Sigmoid colon (tissue), 7 donors: ENCODE measurements around the gene SMIM29. TPM values are rescaled to one million over a fixed set of nuclear protein-coding genes. Genes with fewer than 3 reads are reported as not detected.
A peak's percentile ranks its signal among the peaks of the same experiment; 100 is the strongest.

Experiments used
- DNase-seq: peaks from one replicate; pipeline ENCODE4 v3.0.0-alpha.2; 2019
- H3K27ac ChIP-seq, 4 donors: fragments of 200-600 bp; sonication (generic); one replicate each; pipeline ENCODE4 v1.5.1; 2016 to 2019; ENCODE audit warnings: mild to moderate bottlenecking in 1 of 4
- H3K27me3 ChIP-seq, 3 donors: fragments of 200-600 bp; sonication (generic); one replicate each; pipeline ENCODE4 v1.5.1; 2019; ENCODE audit warnings: mild to moderate bottlenecking in 1 of 3
- H3K36me3 ChIP-seq, 4 donors: fragments of 200-600 bp; sonication (generic); one replicate each; pipeline ENCODE4 v1.5.1; 2016 to 2019
- H3K4me1 ChIP-seq, 4 donors: fragments of 200-600 bp; sonication (generic); one replicate each; pipeline ENCODE4 v1.5.1; 2017 to 2019
- H3K4me3 ChIP-seq, 4 donors: fragments of 200-600 bp; sonication (generic); one replicate each; pipeline ENCODE4 v1.5.1; 2017 to 2019; ENCODE audit warnings: mild to moderate bottlenecking in 2 of 4, moderate library complexity in 1 of 4
- H3K9me3 ChIP-seq, 4 donors: fragments of 200-600 bp in 3 of 4; sonication (generic) in 3 of 4; one replicate each; pipeline versions ENCODE4 v1.5.1 to v1.6.1; 2013 to 2019
- CTCF ChIP-seq, 4 experiments: fragments of 450-650 bp in 3 of 4; fragments of 200-600 bp in 1 of 4; IDR thresholded peaks; one replicate each; pipeline ENCODE4 v1.5.1; 2016 to 2019; ENCODE audit warnings: antibody characterized with exemption in 4 of 4, mild to moderate bottlenecking in 3 of 4, moderate library complexity in 2 of 4
- EP300 ChIP-seq, 4 donors: sonication (generic); formaldehyde crosslinking; IDR thresholded peaks; one replicate each; pipeline ENCODE4 v1.6.1; 2017; ENCODE audit warnings: antibody characterized with exemption in 4 of 4
- POLR2A ChIP-seq, 2 donors: fragments of 450-650 bp; IDR thresholded peaks; one replicate each; pipeline ENCODE4 v1.6.1; 2016; ENCODE audit warnings: antibody characterized with exemption in 2 of 2, mild to moderate bottlenecking in 2 of 2, moderate library complexity in 2 of 2
- POLR2AphosphoS5 ChIP-seq, 4 donors: sonication (generic); formaldehyde crosslinking; IDR thresholded peaks; one replicate each; pipeline ENCODE4 v1.6.1; 2017; ENCODE audit warnings: antibody characterized with exemption in 4 of 4
- WGBS, 2 donors: extraction: QIAGEN DNeasy Blood & Tissue Kit; methylation state at CpG; one replicate each; pipeline ENCODE4 v1.1.7; 2013; 5-methylcytosine and 5-hydroxymethylcytosine counted together
- intact Hi-C: fragments of 100-400 bp; cut with DNase I; formaldehyde crosslinking; loops from one replicate; pipeline ENCODE4 v1.15.1; 2023
- polyA plus RNA-seq, 3 donors: library from polyadenylated mRNA; stranded (reverse); fragments of 200-250 nt; gene quantifications; one replicate each; pipeline ENCODE4 v1.2.3, GENCODE V29; 2013
- total RNA-seq, 4 donors: library from RNA; depleted of rRNA; stranded (reverse); fragments of >200 nt; gene quantifications; one replicate each; pipeline ENCODE4 v1.1.0, GENCODE V29; 2016
- donor health status: healthy with polysubstance abuse.
- donor health status: Bipolar disorder and iron deficiency.
- donor health status: healthy.

Gene SMIM29
- total and polyA plus RNA-seq, 7 donors: 16.8 to 39.0 (median 23.7) TPM

GRCh38 chr6:34249469-34250261 lies 859 bp upstream of the SMIM29 start:
- H3K4me1 ChIP-seq: peaks cover 0 to 23% (median 18%) of the 10 kb centered on the region in 4 donors

GRCh38 chr6:34248198-34248726 lies 544 bp downstream of the SMIM29 start:
- intact Hi-C loops: loop anchor here (2.0 to 5.0 kb wide), 3 partner anchors 51 to 361 kb away; no protein-coding TSS in a partner anchor
- Histone ChIP-seq H3K4me3 (peak overlapping the region; percentile 74 to 91 (median 78)), H3K9me3 (no peaks in the 10 kb centered on the region), H3K27ac (peak overlapping the region; percentile 85 to 92 (median 90)), H3K27me3 (no peaks in the 10 kb centered on the region), H3K36me3 (no peaks in the 10 kb centered on the region), H3K4me1 (peaks cover 0 to 37% (median 29%) of the 10 kb centered on the region in 4 donors)
- TF ChIP-seq POLR2A (IDR thresholded peaks at IDR 0.05) (no peak), CTCF (IDR thresholded peaks at IDR 0.05) (no peak), POLR2AphosphoS5 (IDR thresholded peaks at IDR 0.05) (no peak), EP300 (IDR thresholded peaks at IDR 0.05) (no peak)
- WGBS, 2 donors: 10 to 11% methylated on average over 17 of the region's 17 CpGs
- DNase-seq: peak; percentile 88

More at GRCh38 chr6:34249469-34250261, 859 bp upstream of the SMIM29 start:
- peak overlapping the region; percentile 61 to 91 (median 77) for H3K4me3 ChIP-seq
- peak overlapping the region; percentile 85 to 92 (median 90) for H3K27ac ChIP-seq
- H3K27me3 ChIP-seq: no peaks in the 10 kb centered on the region
- WGBS, 2 donors: 43 to 47% methylated on average over 18 of the region's 18 CpGs
- no peaks in the 10 kb centered on the region for H3K36me3 ChIP-seq
- H3K9me3 ChIP-seq: no peaks in the 10 kb centered on the region
- intact Hi-C loops: loop anchor here (1.0 to 5.0 kb wide), 5 partner anchors 53 to 359 kb away; partner anchors contain the start of gene NUDT3
- TF ChIP-seq EP300 (IDR thresholded peaks at IDR 0.05) (no peak), POLR2A (IDR thresholded peaks at IDR 0.05) (no peak), CTCF (IDR thresholded peaks at IDR 0.05) (no peak), POLR2AphosphoS5 (IDR thresholded peaks at IDR 0.05) (no peak)
- DNase-seq: peak; percentile 59

GRCh38 chr6:34247481-34248197 lies 1.2 kb downstream of the SMIM29 start:
- no peaks in the 10 kb centered on the region for H3K9me3 ChIP-seq
- peak overlapping the region in 3 of 4 donors; percentile 74 to 91 (median 80) for H3K4me3 ChIP-seq
- intact Hi-C loops: loop anchor here (2.0 to 5.0 kb wide), 3 partner anchors 51 to 361 kb away; no protein-coding TSS in a partner anchor
- H3K27ac ChIP-seq: peak overlapping the region; percentile 85 to 92 (median 90)
- H3K27me3 ChIP-seq: no peaks in the 10 kb centered on the region
- 84 to 94% methylated on average over 6 of the region's 6 CpGs for WGBS, 2 donors
- TF ChIP-seq POLR2AphosphoS5 (IDR thresholded peaks at IDR 0.05): no peak
- no peak for TF ChIP-seq EP300 (IDR thresholded peaks at IDR 0.05)
- no peak for TF ChIP-seq POLR2A (IDR thresholded peaks at IDR 0.05)
- no peak for TF ChIP-seq CTCF (IDR thresholded peaks at IDR 0.05)
- peaks cover 0 to 39% (median 29%) of the 10 kb centered on the region in 4 donors for H3K4me1 ChIP-seq
- DNase-seq: peak; percentile 68
- H3K36me3 ChIP-seq: no peaks in the 10 kb centered on the region

GRCh38 chr6:34246563-34247391 lies 2.0 kb downstream of the SMIM29 start:
- intact Hi-C loops: loop anchor here (5.0 kb wide), 1 partner anchor 281 kb away; no protein-coding TSS in a partner anchor
- peaks cover 0 to 39% (median 29%) of the 10 kb centered on the region in 4 donors for H3K4me1 ChIP-seq
- 67 to 70% methylated on average over 8 of the region's 8 CpGs for WGBS, 2 donors
- H3K4me3 ChIP-seq: no peak overlapping the region
- peak overlapping the region in 1 of 4 donors; percentile 85 for H3K27ac ChIP-seq
- H3K36me3 ChIP-seq: no peaks in the 10 kb centered on the region
- no peaks in the 10 kb centered on the region for H3K27me3 ChIP-seq
- TF ChIP-seq POLR2A (IDR thresholded peaks at IDR 0.05) (no peak), EP300 (IDR thresholded peaks at IDR 0.05) (no peak), CTCF (IDR thresholded peaks at IDR 0.05) (peak in 1 of 4 experiments; percentile 21)
- peak; percentile 62 for DNase-seq
- no peaks in the 10 kb centered on the region for H3K9me3 ChIP-seq
